GM21367 (cell line): ENCODE data around the gene MROH8.
"Not testable (repeated sequence)": the region's sequence is repeated elsewhere in the genome, so short reads cannot be mapped to it uniquely, and the experiment has no call there.

Experiments
- ATAC-seq: cut with Tn5 transposase; IDR thresholded peaks from one replicate; pipeline ENCODE4 v1.9.1; 2021; ENCODE audit not compliant: unreplicated experiment

Gene MROH8

DNA sequence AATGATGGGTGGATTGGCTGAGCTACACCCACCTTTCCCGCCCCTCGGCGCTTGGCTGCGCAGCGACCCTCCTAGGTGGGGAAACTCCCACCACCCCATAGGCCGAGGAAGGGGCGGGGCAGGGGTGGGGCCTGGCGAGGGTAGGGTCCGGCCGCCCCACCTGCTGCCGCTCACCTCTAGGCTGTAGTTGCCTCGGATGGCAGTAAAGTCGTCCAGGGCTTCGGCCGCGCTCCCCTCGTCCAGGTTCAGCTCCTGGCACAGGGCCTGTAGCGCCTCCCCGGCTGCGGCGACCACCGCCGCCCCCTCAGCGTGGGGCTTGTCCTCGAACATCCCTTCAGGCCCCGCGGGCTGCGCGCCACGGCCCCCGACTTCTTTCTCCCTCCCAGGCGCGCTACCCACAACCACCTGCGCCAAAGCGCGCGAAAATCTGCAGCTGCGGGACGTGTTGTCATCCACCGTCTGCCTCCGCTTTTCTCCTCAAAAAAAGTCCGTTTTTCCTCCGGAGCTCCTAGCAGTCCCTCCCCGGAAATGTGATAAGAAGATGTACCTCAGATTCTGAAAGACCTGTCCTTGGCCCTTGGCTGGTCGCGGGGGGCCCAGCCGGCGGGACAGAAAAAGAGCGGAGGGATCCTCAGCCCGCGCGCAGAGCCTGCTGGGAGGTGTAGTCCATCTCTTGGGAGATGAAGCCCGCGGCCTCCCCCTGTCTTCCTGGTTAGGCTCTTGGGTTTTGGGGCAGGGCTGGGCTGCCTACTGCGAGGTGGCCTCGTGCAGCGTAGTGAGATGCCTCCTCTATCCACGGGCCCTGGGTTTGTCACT lies 83.5 kb downstream of the MROH8 start, which contains the start of gene RBL1:
Gene RBL1, minus strand, starts transcription at position 399 of the 816 bp plus-strand sequence. Its CDS starts 69 bp downstream, at position 330.
- peak; percentile 55 for ATAC-seq

GRCh38 chr20:37095108-37095598 lies 84.2 kb downstream of the MROH8 start:
- no peak for ATAC-seq

DNA sequence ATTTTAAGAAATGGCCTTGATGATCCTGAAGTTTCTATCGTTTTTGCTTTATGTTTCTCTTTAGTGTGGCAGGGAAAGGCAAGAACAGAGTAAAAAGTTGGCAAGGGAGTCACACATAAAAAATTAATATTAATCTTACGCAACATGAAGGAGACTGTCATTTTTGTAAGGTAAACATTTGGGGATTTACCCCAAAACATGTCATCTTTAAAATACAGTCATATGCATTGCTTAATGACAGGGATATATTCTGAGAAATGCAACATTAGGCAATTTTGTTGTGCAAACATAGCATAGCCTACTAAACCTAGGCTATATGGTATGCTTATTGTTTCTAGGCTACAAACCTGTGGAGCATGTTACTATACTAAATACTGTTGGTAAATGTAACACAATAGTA lies 88.9 kb downstream of the MROH8 start:
- ATAC-seq, result no peak

GRCh38 chr20:37081717-37082289 lies 97.5 kb downstream of the MROH8 start:
- ATAC-seq, result no peak

- ATAC-seq, result no peak
Observed at GRCh38 chr20:37077009-37077408, 102.3 kb downstream of the MROH8 start.

DNA sequence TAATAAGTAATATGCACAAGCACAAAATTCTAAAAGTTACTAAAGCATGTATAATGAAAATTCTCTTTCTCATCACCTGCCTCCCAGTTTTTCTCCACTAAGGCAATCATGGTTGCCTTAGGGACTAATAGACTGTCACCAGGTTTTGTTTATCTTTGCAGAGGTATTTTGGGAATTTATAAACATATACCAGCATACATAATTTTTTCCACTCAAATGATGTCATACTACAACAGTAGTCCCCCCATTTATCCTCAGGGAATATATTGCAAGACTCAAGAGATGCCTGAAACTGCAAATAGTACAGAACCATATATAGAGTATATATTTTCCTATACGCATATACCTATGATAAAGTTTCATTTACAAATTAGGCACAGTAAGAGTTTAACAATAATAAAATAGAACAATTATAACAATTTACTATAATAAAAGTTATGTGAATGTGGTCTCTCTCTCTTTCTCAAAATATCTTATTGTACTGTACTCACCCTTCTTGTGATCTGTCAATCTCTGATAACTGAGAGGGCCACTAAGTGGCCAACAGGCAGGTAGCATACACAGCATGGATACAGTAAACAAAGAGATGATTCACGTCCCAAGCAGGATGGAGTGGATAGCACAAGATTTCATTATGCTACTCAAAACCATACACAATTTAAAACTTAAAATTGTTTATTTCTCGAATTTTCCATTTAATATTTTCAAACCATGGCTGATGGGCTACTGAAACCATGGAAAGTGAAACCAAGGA lies 103.2 kb downstream of the MROH8 start:
- no peak for ATAC-seq

DNA sequence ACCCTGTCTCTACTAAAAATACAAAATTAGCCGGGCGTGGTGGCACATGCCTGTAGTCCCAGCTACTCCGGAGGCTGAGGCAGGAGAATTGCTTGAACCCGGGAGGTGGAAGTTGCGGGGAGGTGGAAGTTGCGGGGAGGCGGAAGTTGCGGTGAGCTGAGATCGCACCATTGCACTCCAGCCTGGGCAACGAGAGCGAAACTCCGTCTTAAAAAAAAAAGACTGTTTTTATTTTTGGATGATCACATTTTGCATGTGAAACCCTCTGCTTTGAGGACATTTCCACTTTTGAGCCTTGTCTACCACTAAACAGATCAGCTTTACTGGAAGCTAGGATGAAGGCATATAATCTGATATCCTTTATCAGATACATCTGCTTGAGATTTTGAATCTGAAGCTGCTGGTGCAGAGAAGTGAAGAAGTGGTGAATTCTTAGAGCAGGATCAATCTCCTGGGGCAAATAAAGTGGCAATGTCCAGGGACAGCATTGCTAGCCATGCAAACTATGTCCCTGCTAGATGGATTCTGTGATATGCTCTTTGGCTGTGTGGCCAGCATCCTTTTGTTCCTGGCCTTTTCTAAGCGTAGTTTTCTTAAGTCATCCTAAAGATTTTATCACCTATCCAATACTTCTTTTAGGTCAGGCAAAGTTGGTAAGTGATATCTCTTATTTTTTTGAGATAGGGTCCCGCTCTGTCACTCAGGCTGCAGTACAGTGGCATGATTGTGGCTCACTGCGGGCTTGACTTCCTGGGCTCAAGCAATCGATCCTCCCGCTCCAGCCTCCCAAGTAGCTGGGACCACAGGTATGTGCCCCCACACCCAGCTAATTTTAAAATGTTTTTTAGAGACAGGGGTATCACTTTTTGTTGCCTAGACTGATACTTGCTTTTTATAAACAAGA lies 106.8 kb downstream of the MROH8 start:
- no peak for ATAC-seq

DNA sequence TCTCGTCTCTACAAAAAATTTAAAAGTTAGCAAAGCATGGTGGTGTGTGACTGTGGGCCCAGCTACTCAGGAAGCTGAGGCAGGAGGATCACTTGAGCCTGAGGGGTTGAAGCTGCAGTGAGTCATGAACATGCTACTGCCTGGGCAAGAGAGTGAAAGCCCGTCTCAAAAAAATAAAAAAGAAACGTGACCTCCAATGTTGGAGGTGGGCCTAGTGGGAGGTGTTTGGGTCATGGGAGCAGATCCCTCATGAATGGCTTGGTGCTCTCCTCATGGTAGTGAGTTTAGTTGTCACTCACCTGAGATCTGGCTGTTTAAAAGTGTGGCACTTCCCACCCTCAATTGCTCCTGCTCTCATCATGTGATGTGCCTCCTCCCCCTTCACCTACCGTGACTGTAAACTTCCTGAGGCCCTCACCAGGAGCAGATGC lies 107.9 kb downstream of the MROH8 start:
- ATAC-seq, result no peak

DNA sequence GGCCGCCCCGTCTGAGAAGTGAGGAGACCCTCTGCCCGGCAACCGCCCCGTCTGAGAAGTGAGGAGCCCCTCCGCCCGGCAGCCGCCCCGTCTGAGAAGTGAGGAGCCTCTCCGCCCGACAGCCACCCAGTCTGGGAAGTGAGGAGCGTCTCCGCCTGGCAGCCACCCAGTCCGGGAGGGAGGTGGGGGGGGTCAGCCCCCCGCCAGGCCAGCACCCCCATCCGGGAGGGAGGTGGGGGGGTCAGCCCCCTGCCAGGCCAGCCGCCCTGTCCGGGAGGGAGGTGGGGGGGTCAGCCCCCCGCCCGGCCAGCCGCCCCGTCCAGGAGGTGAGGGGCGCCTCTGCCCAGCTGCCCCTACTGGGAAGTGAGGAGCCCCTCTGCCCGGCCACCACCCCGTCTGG lies 109.8 kb downstream of the MROH8 start:
- ATAC-seq, result not testable (repeated sequence)

DNA sequence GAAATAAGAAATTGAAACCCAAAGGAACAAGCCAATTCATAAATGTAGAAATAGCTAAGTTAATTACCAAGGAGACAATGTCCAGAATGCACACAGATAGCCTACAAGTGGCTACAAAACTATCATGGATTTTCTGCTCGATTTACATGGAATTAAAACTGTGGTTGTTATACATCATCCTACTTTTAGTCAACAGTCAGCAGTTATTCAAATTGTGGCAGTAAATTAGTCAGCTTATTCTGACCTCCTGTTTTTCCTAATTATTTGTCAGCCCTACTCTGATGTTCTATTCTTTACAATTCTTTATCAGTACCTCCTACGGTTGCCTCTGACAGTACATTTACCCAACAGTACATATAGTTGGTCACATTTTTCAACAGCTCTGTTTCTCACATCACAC lies 113.2 kb downstream of the MROH8 start:
- ATAC-seq, result no peak

DNA sequence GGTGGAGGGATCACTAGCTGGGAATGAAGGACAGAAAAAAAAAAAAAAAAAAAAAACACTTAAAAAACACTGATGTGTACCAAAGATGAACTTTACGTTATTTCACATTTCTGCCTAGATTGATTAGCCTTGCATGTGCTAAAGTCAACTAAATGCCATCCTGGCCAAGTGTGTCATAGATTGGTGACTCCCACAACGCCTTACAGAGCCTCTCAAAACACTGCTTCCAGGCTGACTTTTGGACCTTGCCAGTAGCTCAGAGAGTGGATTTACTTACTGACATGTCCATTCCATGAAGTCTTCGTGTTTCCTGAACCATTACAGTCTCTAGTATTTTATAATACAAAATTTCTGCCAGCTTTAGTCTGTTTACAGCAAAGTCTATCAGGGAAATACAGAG lies 124.1 kb downstream of the MROH8 start:
- no peak for ATAC-seq

DNA sequence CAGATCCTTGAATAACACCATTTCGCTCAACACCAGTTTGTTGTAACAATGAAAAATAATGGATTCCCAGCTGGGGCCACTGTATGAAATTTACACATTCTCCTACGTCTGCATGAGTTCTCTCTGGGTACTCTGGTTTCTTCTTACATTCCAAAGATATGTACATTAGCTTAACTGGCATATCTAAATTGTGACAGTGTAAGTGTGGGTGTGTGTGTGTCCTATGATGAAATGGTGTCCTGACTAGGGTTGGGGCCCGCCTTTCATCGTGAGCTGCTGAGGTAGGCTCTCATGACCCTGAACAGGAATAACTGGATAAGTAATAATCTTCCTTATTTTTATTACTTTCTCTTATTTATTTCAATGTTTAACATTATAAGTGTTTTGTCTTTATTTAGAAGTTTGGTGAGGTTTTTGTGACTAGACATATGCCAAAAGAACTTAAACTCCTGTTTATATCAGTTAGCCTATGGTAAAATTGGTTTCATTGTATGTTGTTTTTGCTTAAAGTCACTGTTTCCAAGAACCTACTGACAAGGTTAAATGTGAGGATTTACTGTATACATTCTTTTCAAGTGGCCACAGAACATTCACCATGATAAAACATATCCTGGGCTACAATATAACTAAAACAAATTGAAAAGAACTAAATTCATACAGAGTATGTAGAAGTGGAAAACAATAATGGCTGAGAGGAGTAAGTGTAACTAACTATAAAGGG lies 126.0 kb downstream of the MROH8 start:
- no peak for ATAC-seq
